Measurements from ENCODE around the gene ILDR2.

Gene ILDR2

GRCh38 chr1:166975361-166976129, at the start of gene ILDR2:
Gene ILDR2 (minus strand): TSS chr1:166975540. CDS start chr1:166975268, 272 bp downstream.
- DNase-seq (ENCODE audit: low read depth in 2 of 2, low spot score in 1 of 2) = peak; percentile 33 to 51

- no peak for DNase-seq (ENCODE audit: low read depth in 2 of 2, low spot score in 1 of 2)
These were observed 47.0 kb upstream of the ILDR2 start for GRCh38 chr1:167022384-167022783.

GRCh38 chr1:167016100-167016750, 40.9 kb upstream of the ILDR2 start:
- no peak for DNase-seq (ENCODE audit: low read depth in 2 of 2, low spot score in 1 of 2)

GRCh38 chr1:167013108-167013929, 38.0 kb upstream of the ILDR2 start:
- DNase-seq (ENCODE audit: low read depth in 2 of 2, low spot score in 1 of 2) = no peak

GRCh38 chr1:167012570-167012969, 37.2 kb upstream of the ILDR2 start:
- no peak for DNase-seq (ENCODE audit: low read depth in 2 of 2, low spot score in 1 of 2)

GRCh38 chr1:167011560-167012191, 36.3 kb upstream of the ILDR2 start:
- DNase-seq (ENCODE audit: low read depth in 2 of 2, low spot score in 1 of 2) = no peak

GRCh38 chr1:167003711-167004110, 28.4 kb upstream of the ILDR2 start:
- DNase-seq (ENCODE audit: low read depth in 2 of 2, low spot score in 1 of 2) = no peak

GRCh38 chr1:167002354-167002753, 27.0 kb upstream of the ILDR2 start:
- DNase-seq (ENCODE audit: low read depth in 2 of 2, low spot score in 1 of 2) = no peak

- no peak for DNase-seq (ENCODE audit: low read depth in 2 of 2, low spot score in 1 of 2)
These were observed 25.2 kb upstream of the ILDR2 start for GRCh38 chr1:167000546-167000945.

- no peak for DNase-seq (ENCODE audit: low read depth in 2 of 2, low spot score in 1 of 2)
These were observed 24.2 kb upstream of the ILDR2 start for GRCh38 chr1:166999500-167000055.

GRCh38 chr1:166999075-166999474, 23.7 kb upstream of the ILDR2 start:
- no peak for DNase-seq (ENCODE audit: low read depth in 2 of 2, low spot score in 1 of 2)

GRCh38 chr1:166988974-166989515, 13.7 kb upstream of the ILDR2 start, which contains the start of gene MAEL:
Gene MAEL (plus strand): TSS chr1:166989280. CDS start chr1:166989353, 73 bp downstream.
- DNase-seq (ENCODE audit: low read depth in 2 of 2, low spot score in 1 of 2) = no peak

- no peak for DNase-seq (ENCODE audit: low read depth in 2 of 2, low spot score in 1 of 2)
These were observed 6.2 kb upstream of the ILDR2 start for GRCh38 chr1:166981589-166981988.

- DNase-seq (ENCODE audit: low read depth in 2 of 2, low spot score in 1 of 2) = no peak
These were observed 5.5 kb upstream of the ILDR2 start for GRCh38 chr1:166980818-166981217.

GRCh38 chr1:166980383-166980782, 5.0 kb upstream of the ILDR2 start:
- DNase-seq (ENCODE audit: low read depth in 2 of 2, low spot score in 1 of 2) = no peak

GRCh38 chr1:166978821-166979220, 3.5 kb upstream of the ILDR2 start:
- DNase-seq (ENCODE audit: low read depth in 2 of 2, low spot score in 1 of 2) = no peak

GRCh38 chr1:166977951-166978350, 2.6 kb upstream of the ILDR2 start:
- no peak for DNase-seq (ENCODE audit: low read depth in 2 of 2, low spot score in 1 of 2)

- peak; percentile 10 to 30 for DNase-seq (ENCODE audit: low read depth in 2 of 2, low spot score in 1 of 2)
These were observed 544 bp downstream of the ILDR2 start for GRCh38 chr1:166974647-166975345.

- DNase-seq (ENCODE audit: low read depth in 2 of 2, low spot score in 1 of 2) = no peak
These were observed 2.5 kb downstream of the ILDR2 start for GRCh38 chr1:166972826-166973225.

GRCh38 chr1:166972193-166972592, 3.1 kb downstream of the ILDR2 start:
- DNase-seq (ENCODE audit: low read depth in 2 of 2, low spot score in 1 of 2) = no peak
